Activated B cell treated with CpG ODN at 0.5 μM for 24 hours (primary cell): ENCODE data around the gene GPR87. TPM values are rescaled to one million over a fixed set of nuclear protein-coding genes. Genes with fewer than 3 reads are reported as not detected.

Experiments
- ATAC-seq: fragments of 200-7000 bp; cut with Tn5 transposase; one replicate; pipeline ENCODE4 v1.10.0; 2021; ENCODE audit warnings: low read depth, mild to moderate bottlenecking, moderate library complexity
- CTCF ChIA-PET: fragments of 350-600 bp; sonication (Branson Sonifier 250); formaldehyde crosslinking; loops from one replicate; lab custom pipeline; 2021; ENCODE audit warnings: antibody characterized with exemption; lab: Charles Lee
- POLR2A ChIA-PET: fragments of 350-600 bp; sonication (Branson Sonifier 250); formaldehyde crosslinking; loops from one replicate; lab custom pipeline; 2021; ENCODE audit warnings: antibody characterized with exemption; lab: Charles Lee
- DNase-seq: peaks from one replicate; pipeline ENCODE4 v3.0.0; 2022
- H3K27ac Mint-ChIP-seq: one replicate; pipeline ENCODE4 v1.8.0; 2020; ENCODE audit warnings: mixed read lengths
- H3K27me3 Mint-ChIP-seq: one replicate; pipeline ENCODE4 v1.8.0; 2021; ENCODE audit warnings: mixed read lengths
- H3K36me3 Mint-ChIP-seq: one replicate; pipeline ENCODE4 v1.8.0; 2021; ENCODE audit warnings: low read depth, mixed read lengths
- H3K4me1 Mint-ChIP-seq: one replicate; pipeline ENCODE4 v1.8.0; 2021; ENCODE audit warnings: mixed read lengths
- H3K4me3 Mint-ChIP-seq: one replicate; pipeline ENCODE4 v1.8.0; 2020; ENCODE audit warnings: mild to moderate bottlenecking, mixed read lengths
- H3K9me3 Mint-ChIP-seq: one replicate; pipeline ENCODE4 v1.8.0; 2020; ENCODE audit warnings: mixed read lengths
- intact Hi-C: fragments of 100-400 bp; cut with micrococcal nuclease; formaldehyde crosslinking; loops from one replicate; pipeline ENCODE4 v1.15.1; 2024
- total RNA-seq: library from RNA; stranded (reverse); gene quantifications from 2 replicates; pipeline ENCODE4 v1.2.3, GENCODE V29; 2022
- TF ChIP-seq, protein P1 (sequence below): fragments of 200-600 bp; IDR thresholded peaks from one replicate; pipeline ENCODE4 v1.8.0; 2022; ENCODE audit warnings: antibody characterized with exemption, mild to moderate bottlenecking

The GPR87 gene
- total RNA-seq, 1 donor from 2014 or later: not detected

DNA sequence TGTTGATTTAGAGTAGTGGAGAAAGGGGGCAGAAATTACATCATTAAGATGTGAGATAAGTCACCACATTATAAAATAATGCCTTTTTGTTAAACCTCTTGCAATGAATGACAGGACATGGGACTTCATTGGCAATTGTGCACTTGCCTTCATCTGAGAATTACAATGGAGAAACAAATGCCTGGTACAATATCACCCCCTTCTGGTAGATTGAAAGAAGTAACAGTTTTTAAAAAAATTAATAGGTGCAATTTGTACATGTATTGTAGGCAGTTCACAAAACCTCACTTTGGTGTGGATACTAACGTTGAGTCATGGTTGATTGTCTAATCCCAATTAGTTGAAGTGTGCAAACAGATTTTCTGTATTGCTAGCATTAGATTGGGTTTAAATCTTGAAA, 33.7 kb downstream of the GPR87 start:
- Mint-ChIP-seq H3K27me3 (no peaks in the 10 kb centered on the region), H3K4me3 (no peak overlapping the region), H3K36me3 (no peaks in the 10 kb centered on the region), H3K9me3 (no peaks in the 10 kb centered on the region), H3K27ac (no peak overlapping the region), H3K4me1 (peaks cover 30% of the 10 kb centered on the region)
- intact Hi-C loops: loop anchor here (1.0 kb wide), 5 partner anchors 56 to 755 kb away; no protein-coding TSS in a partner anchor
- ChIA-PET CTCF (interaction anchor here (0.6 to 9.6 kb wide), 11 partner anchors 16 to 357 kb away, joined by 3 to 237 read pairs (median 4); no protein-coding TSS in a partner anchor), POLR2A (no interaction called here)
- ATAC-seq (peak; percentile 38), DNase-seq (no peak)
- TF ChIP-seq, protein P1, sequence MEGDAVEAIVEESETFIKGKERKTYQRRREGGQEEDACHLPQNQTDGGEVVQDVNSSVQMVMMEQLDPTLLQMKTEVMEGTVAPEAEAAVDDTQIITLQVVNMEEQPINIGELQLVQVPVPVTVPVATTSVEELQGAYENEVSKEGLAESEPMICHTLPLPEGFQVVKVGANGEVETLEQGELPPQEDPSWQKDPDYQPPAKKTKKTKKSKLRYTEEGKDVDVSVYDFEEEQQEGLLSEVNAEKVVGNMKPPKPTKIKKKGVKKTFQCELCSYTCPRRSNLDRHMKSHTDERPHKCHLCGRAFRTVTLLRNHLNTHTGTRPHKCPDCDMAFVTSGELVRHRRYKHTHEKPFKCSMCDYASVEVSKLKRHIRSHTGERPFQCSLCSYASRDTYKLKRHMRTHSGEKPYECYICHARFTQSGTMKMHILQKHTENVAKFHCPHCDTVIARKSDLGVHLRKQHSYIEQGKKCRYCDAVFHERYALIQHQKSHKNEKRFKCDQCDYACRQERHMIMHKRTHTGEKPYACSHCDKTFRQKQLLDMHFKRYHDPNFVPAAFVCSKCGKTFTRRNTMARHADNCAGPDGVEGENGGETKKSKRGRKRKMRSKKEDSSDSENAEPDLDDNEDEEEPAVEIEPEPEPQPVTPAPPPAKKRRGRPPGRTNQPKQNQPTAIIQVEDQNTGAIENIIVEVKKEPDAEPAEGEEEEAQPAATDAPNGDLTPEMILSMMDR: peak; percentile 78

GRCh38 chr3:151281671-151282324, 34.8 kb downstream of the GPR87 start:
- H3K27me3 Mint-ChIP-seq: no peaks in the 10 kb centered on the region
- CTCF ChIA-PET: interaction anchor here (0.7 to 9.6 kb wide), 10 partner anchors 15 to 356 kb away, joined by 3 to 237 read pairs (median 4); no protein-coding TSS in a partner anchor

GRCh38 chr3:151278230-151278629, 38.4 kb downstream of the GPR87 start, which contains the start of gene P2RY14:
Gene P2RY14 (minus strand): TSS chr3:151278542. CDS start chr3:151214316, 64,226 bp downstream.
- TF ChIP-seq, protein P1: no peak
- H3K27ac Mint-ChIP-seq: peak within 1 kb of the TSS; percentile 97
- no peaks in the 10 kb centered on the region for H3K9me3 Mint-ChIP-seq
- H3K4me1 Mint-ChIP-seq: peaks cover 71% of the 10 kb centered on the region
- intact Hi-C loops: loop anchor here (1.0 to 10.0 kb wide), 5 partner anchors 51 to 917 kb away; partner anchors contain the start of gene TSC22D2
- POLR2A ChIA-PET: interaction anchor here (0.5 to 7.3 kb wide), 9 partner anchors 10 to 870 kb away, joined by 3 to 91 read pairs (median 5); no protein-coding TSS in a partner anchor
- no peaks in the 10 kb centered on the region for H3K36me3 Mint-ChIP-seq
- no peaks in the 10 kb centered on the region for H3K27me3 Mint-ChIP-seq
- DNase-seq: no peak
- CTCF ChIA-PET: interaction anchor here (1.3 to 9.6 kb wide), 7 partner anchors 10 to 115 kb away, joined by 3 to 237 read pairs (median 5); no protein-coding TSS in a partner anchor
- peak; percentile 64 for ATAC-seq
- H3K4me3 Mint-ChIP-seq: peak within 1 kb of the TSS; percentile 25

More at GRCh38 chr3:151281671-151282324, 34.8 kb downstream of the GPR87 start:
- ATAC-seq (no peak), DNase-seq (no peak)
- TF ChIP-seq, protein P1: no peak
- Mint-ChIP-seq H3K27ac (no peak overlapping the region), H3K36me3 (no peaks in the 10 kb centered on the region), H3K4me1 (peaks cover 38% of the 10 kb centered on the region), H3K9me3 (no peaks in the 10 kb centered on the region), H3K4me3 (no peak overlapping the region)
- intact Hi-C loops: no loop called here
- POLR2A ChIA-PET: no interaction called here

DNA sequence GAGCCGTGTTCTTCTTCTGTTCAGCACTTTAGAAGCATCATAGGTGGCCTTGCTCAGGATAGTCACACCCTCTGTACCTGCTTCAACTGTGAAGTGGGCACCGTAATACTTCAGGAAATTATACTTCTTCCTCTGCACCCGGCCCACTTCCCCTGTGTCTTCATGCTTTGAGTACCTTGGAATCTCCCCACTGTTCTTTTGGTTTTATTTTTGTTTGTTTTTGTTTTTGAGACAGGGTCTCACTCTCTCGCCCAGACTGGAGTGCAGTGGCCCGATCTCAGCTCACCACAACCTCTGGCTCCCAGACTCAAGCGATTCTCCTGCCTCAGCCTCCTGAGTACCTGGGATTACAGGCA, 40.0 kb downstream of the GPR87 start:
- DNase-seq: peak; percentile 33
- intact Hi-C loops: loop anchor here (1.0 to 10.0 kb wide), 4 partner anchors 10 to 918 kb away; partner anchors contain the start of gene TSC22D2
- peak overlapping the region; percentile 97 for H3K27ac Mint-ChIP-seq
- TF ChIP-seq, protein P1: no peak
- POLR2A ChIA-PET: interaction anchor here (0.7 to 7.3 kb wide), 4 partner anchors 9 to 127 kb away, joined by 4 to 91 read pairs (median 14); no protein-coding TSS in a partner anchor
- H3K9me3 Mint-ChIP-seq: no peaks in the 10 kb centered on the region
- CTCF ChIA-PET: interaction anchor here (3.7 to 9.6 kb wide), 3 partner anchors 10 to 107 kb away, joined by 24 to 237 read pairs (median 122); no protein-coding TSS in a partner anchor
- peak overlapping the region; percentile 75 for H3K4me3 Mint-ChIP-seq
- H3K36me3 Mint-ChIP-seq: no peaks in the 10 kb centered on the region
- peaks cover 82% of the 10 kb centered on the region for H3K4me1 Mint-ChIP-seq
- no peaks in the 10 kb centered on the region for H3K27me3 Mint-ChIP-seq
- ATAC-seq: peak; percentile 77
